Panc1 (cell line): Measurements from ENCODE around the gene SMNDC1. TPM values are rescaled to one million over a fixed set of nuclear protein-coding genes. Genes with fewer than 3 reads are reported as not detected.

Source experiments
- ATAC-seq: fragments of 200-7000 bp; cut with Tn5 transposase; 2 replicates; pipeline ENCODE4 v1.9.1; 2020; ENCODE audit warnings: mild to moderate bottlenecking, moderate library complexity
- BruUV-seq: library from RNA; stranded (reverse); fragments of 400-500 nt; replicated peaks from 2 replicates; lab custom pipeline; 2021; lab: Mats Ljungman, UMichigan
- CTCF ChIA-PET: fragments of 300-600 bp; sonication (Branson Sonifier 250); formaldehyde crosslinking; loops from one replicate; lab custom pipeline; 2022; ENCODE audit warnings: antibody characterized with exemption; lab: Charles Lee
- POLR2A ChIA-PET: fragments of 300-600 bp; sonication (Branson Sonifier 250); formaldehyde crosslinking; loops from one replicate; lab custom pipeline; 2022; ENCODE audit warnings: antibody characterized with exemption; lab: Charles Lee
- DNase-seq: peaks from one replicate; pipeline ENCODE4 v3.0.0-alpha.2; 2010; ENCODE audit warnings: low read depth, low spot score
- H3K27ac ChIP-seq: 2 replicates; pipeline ENCODE4 v1.5.1; 2011; ENCODE audit warnings: mild to moderate bottlenecking, low read length, inconsistent platforms
- H3K27me3 ChIP-seq: fragments of 200-500 bp; sonication (Bioruptor generic); 2 replicates; pipeline ENCODE4 v1.6.0; 2014; ENCODE audit warnings: low read length, inconsistent platforms; ENCODE audit not compliant: control insufficient read depth, insufficient read depth
- H3K36me3 ChIP-seq: fragments of 200-500 bp; sonication (Bioruptor generic); 2 replicates; pipeline ENCODE4 v1.5.1; 2014; ENCODE audit warnings: inconsistent platforms, mild to moderate bottlenecking, low read length, moderate library complexity; ENCODE audit not compliant: control insufficient read depth, insufficient read depth
- H3K4me1 ChIP-seq: 2 replicates; pipeline ENCODE4 v1.5.1; 2011; ENCODE audit warnings: inconsistent platforms, mild to moderate bottlenecking, low read length, moderate library complexity; ENCODE audit not compliant: control insufficient read depth, insufficient read depth
- H3K4me3 ChIP-seq, 2 experiments: 2 replicates each; pipeline ENCODE4 v1.5.1; 2011 to 2012; ENCODE audit warnings: low read depth in 2 of 2, low read length in 2 of 2, mild to moderate bottlenecking in 2 of 2, inconsistent platforms in 1 of 2, moderate library complexity in 1 of 2
- H3K9me3 ChIP-seq: fragments of 200-500 bp; sonication (Bioruptor generic); 2 replicates; pipeline ENCODE4 v1.5.1; 2014; ENCODE audit warnings: low read depth, mild to moderate bottlenecking, inconsistent platforms, low read length, moderate library complexity; ENCODE audit not compliant: control insufficient read depth, insufficient read depth
- CTCF ChIP-seq: fragments of 450-650 bp; IDR thresholded peaks from 2 replicates; pipeline ENCODE4 v1.5.1; 2017; ENCODE audit warnings: mild to moderate bottlenecking
- POLR2AphosphoS5 ChIP-seq: IDR thresholded peaks from 2 replicates; pipeline ENCODE4 v1.6.1; 2012; ENCODE audit warnings: mild to moderate bottlenecking, low read depth, low read length, moderate library complexity
- REST ChIP-seq, 2 experiments: IDR thresholded peaks; 2 replicates each; pipeline ENCODE4 v1.6.1; 2011 to 2012; ENCODE audit warnings: low read depth in 2 of 2, control low read depth in 1 of 2, low read length in 1 of 2, mild to moderate bottlenecking in 1 of 2, moderate library complexity in 1 of 2; ENCODE audit not compliant: insufficient read depth in 1 of 2
- SIN3A ChIP-seq: IDR thresholded peaks from 2 replicates; pipeline ENCODE4 v1.6.1; 2012; ENCODE audit warnings: low read depth, mild to moderate bottlenecking, low read length, moderate library complexity, borderline replicate concordance; ENCODE audit not compliant: insufficient read depth
- TCF7L2 ChIP-seq: IDR thresholded peaks from 2 replicates; pipeline ENCODE4 v1.6.1; 2011; ENCODE audit warnings: mild to moderate bottlenecking, low read depth, low read length, inconsistent platforms
- in situ Hi-C: cut with HindIII; loops from 2 replicates; pipeline ENCODE4 v1.10.0; 2016; ENCODE audit warnings: low sequenced_read_pairs, low pct_unique_long_range_greater_than_20kb
- intact Hi-C: fragments of 100-400 bp; cut with micrococcal nuclease; formaldehyde crosslinking; loops from one replicate; pipeline ENCODE4 v1.10.0; 2022; ENCODE audit not compliant: unreplicated experiment
- total RNA-seq: library from RNA; stranded (reverse); gene quantifications from one replicate; pipeline ENCODE4 v1.2.1, GENCODE V29; 2021; ENCODE audit not compliant: unreplicated experiment

Gene SMNDC1
- total RNA-seq, 1 experiment from 2014 or later: 62.2 TPM

GRCh38 chr10:110300486-110300986 lies 4.2 kb downstream of the SMNDC1 start:
- DNase-seq (no peak), ATAC-seq (no peak)
- no peak overlapping the region for H3K27ac ChIP-seq
- TF ChIP-seq REST (IDR thresholded peaks at IDR 0.05; ENCODE audit: insufficient read depth in 1 of 2, low read depth in 2 of 2, low read length in 1 of 2) (no peak), SIN3A (no peak), POLR2AphosphoS5 (no peak), TCF7L2 (no peak), CTCF (no peak)
- no peaks in the 10 kb centered on the region for H3K9me3 ChIP-seq
- H3K4me1 ChIP-seq: peaks cover 17% of the 10 kb centered on the region
- in situ Hi-C loops: no loop called here
- POLR2A ChIA-PET: no interaction called here
- BruUV-seq: no TSS peak
- H3K36me3 ChIP-seq: peaks cover 83% of the 10 kb centered on the region
- intact Hi-C loops: no loop called here
- CTCF ChIA-PET: interaction anchor here (0.6 kb wide), 1 partner anchor 90 kb away, joined by 8 read pairs; no protein-coding TSS in a partner anchor
- no peaks in the 10 kb centered on the region for H3K27me3 ChIP-seq
- H3K4me3 ChIP-seq: no peak overlapping the region

GRCh38 chr10:110296966-110297365 lies 7.8 kb downstream of the SMNDC1 start:
- CTCF ChIA-PET: no interaction called here
- no peak overlapping the region for H3K4me3 ChIP-seq
- intact Hi-C loops (no loop called here), in situ Hi-C loops (no loop called here)
- ATAC-seq (no peak), DNase-seq (no peak)
- H3K27ac ChIP-seq: no peak overlapping the region
- no peak for TF ChIP-seq TCF7L2
- TF ChIP-seq POLR2AphosphoS5: no peak
- TF ChIP-seq REST (IDR thresholded peaks at IDR 0.05; ENCODE audit: insufficient read depth in 1 of 2, low read depth in 2 of 2, low read length in 1 of 2): no peak
- TF ChIP-seq CTCF: no peak
- TF ChIP-seq SIN3A: no peak
- POLR2A ChIA-PET: interaction anchor here (0.9 kb wide), 1 partner anchor 11 kb away, joined by 3 read pairs; no protein-coding TSS in a partner anchor
- peaks cover 2% of the 10 kb centered on the region; the same call in 1 of the 2 replicates for H3K4me1 ChIP-seq
- H3K36me3 ChIP-seq: peaks cover 93% of the 10 kb centered on the region
- H3K27me3 ChIP-seq: no peaks in the 10 kb centered on the region
- no peaks in the 10 kb centered on the region for H3K9me3 ChIP-seq
- BruUV-seq: no TSS peak
